Measurements from ENCODE around the gene RASGEF1B. TPM values are rescaled to one million over a fixed set of nuclear protein-coding genes. Genes with fewer than 3 reads are reported as not detected.

RASGEF1B gene
- total and polyA plus RNA-seq, 2 of the 13 experiments (the other 11 are each of a cell fraction or from before 2014, with no cell fraction given) = 0.04 TPM

GRCh38 chr4:81454499-81454898 is 17.2 kb downstream of the RASGEF1B start (continued):
- TF ChIP-seq NFIC (IDR thresholded peaks at IDR 0.05; ENCODE audit: low read length) = no peak
- no peak for TF ChIP-seq ZNF318 (CRISPR knock-in tag; IDR thresholded peaks at IDR 0.05)

DNA sequence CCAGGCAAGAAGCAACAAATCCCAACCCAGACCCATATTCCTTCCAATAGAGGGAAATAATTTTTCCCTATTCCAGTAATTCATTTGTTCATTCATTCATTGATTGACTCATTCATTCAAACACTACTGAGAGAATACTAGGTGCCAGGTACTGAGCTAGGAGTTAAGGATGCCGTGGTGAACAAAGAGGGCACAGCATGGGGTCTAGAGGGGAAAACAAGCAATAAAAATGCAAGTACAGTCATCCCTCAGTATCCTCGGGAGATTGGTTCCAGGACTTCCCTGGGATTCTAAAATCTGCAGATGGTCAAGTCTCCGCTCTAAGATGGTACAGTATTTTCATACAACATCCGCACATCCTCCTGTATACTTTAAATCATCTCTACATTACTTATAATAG is 18.7 kb downstream of the RASGEF1B start:
- H3K9me3 ChIP-seq (ENCODE audit: low read length) = no peaks in the 10 kb centered on the region
- H3K4me2 ChIP-seq (ENCODE audit: low read depth, low read length) = no peak overlapping the region
- DNase-seq (ENCODE audit: low spot score) (no peak), ATAC-seq (no peak), FAIRE-seq (no peak)
- ChIA-PET CTCF (ENCODE audit: low intra/inter-chr PET ratio, low total read pairs) (no interaction called here), POLR2A (no interaction called here)
- H3K27ac ChIP-seq (ENCODE audit: extremely low read length, insufficient read depth, low read length) = no peak overlapping the region
- BruUV-seq (replicated peaks) = no TSS peak
- intact Hi-C loops (cut with micrococcal nuclease; ENCODE audit: unreplicated experiment) (no loop called here), in situ Hi-C loops (cut with HindIII; ENCODE audit: extremely low pct_ligation_motif_present, low pct_unique_long_range_greater_than_20kb) (no loop called here)
- no peaks in the 10 kb centered on the region for H3K4me1 ChIP-seq (ENCODE audit: insufficient read depth, low read length)
- no peaks in the 10 kb centered on the region for H3K79me2 ChIP-seq (ENCODE audit: insufficient read depth, low read length)
- no peaks in the 10 kb centered on the region for H3K36me3 ChIP-seq (replicated peaks in 1 of 2; ENCODE audit: control insufficient read depth in 1 of 2, insufficient read depth in 2 of 2, low read length in 2 of 2)
- H3K9ac ChIP-seq (ENCODE audit: insufficient read depth, low read depth, low read length) = no peak overlapping the region
- WGBS (ENCODE audit: low lambda C conversion rate) = 56% methylated on average over 4 of the region's 4 CpGs
- no peak overlapping the region for H2AFZ ChIP-seq (ENCODE audit: low read length)
- no peak overlapping the region for H3K4me3 ChIP-seq (replicated peaks in 1 of 3; ENCODE audit: insufficient read depth in 1 of 3, low read depth in 2 of 3, low read length in 3 of 3)
- no peaks in the 10 kb centered on the region; a peak in 1 of 5 replicates for H3K27me3 ChIP-seq (ENCODE audit: control insufficient read depth in 1 of 2, insufficient read depth in 2 of 2, low read length in 2 of 2)
- no peaks in the 10 kb centered on the region for H4K20me1 ChIP-seq (ENCODE audit: insufficient read depth, low read length)
- TF ChIP-seq SMARCC2 (IDR thresholded peaks at IDR 0.05) (no peak), MED13 (CRISPR knock-in tag; IDR thresholded peaks at IDR 0.05) (no peak), ZBTB38 (CRISPR knock-in tag; IDR thresholded peaks at IDR 0.05) (no peak), NFIB (CRISPR knock-in tag; IDR thresholded peaks at IDR 0.05; ENCODE audit: borderline replicate concordance) (no peak), NFIC (IDR thresholded peaks at IDR 0.05; ENCODE audit: low read length) (no peak), SKI (IDR thresholded peaks at IDR 0.05; ENCODE audit: partially characterized antibody) (no peak), YEATS4 (CRISPR knock-in tag; IDR thresholded peaks at IDR 0.05; ENCODE audit: borderline replicate concordance) (no peak), ZNF704 (CRISPR knock-in tag; IDR thresholded peaks at IDR 0.05; ENCODE audit: borderline replicate concordance) (no peak), GABPA (IDR thresholded peaks at IDR 0.05; ENCODE audit: low read depth, low read length) (no peak), GABPA (CRISPR knock-in tag; IDR thresholded peaks at IDR 0.05; ENCODE audit: low read depth) (no peak), PLRG1 (conservative IDR thresholded peaks at IDR 0.05) (no peak)
- TF ChIP-seq, protein P1, sequence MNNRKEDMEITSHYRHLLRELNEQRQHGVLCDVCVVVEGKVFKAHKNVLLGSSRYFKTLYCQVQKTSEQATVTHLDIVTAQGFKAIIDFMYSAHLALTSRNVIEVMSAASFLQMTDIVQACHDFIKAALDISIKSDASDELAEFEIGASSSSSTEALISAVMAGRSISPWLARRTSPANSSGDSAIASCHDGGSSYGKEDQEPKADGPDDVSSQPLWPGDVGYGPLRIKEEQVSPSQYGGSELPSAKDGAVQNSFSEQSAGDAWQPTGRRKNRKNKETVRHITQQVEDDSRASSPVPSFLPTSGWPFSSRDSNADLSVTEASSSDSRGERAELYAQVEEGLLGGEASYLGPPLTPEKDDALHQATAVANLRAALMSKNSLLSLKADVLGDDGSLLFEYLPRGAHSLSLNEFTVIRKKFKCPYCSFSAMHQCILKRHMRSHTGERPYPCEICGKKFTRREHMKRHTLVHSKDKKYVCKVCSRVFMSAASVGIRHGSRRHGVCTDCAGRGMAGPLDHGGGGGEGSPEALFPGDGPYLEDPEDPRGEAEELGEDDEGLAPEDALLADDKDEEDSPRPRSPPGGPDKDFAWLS (CRISPR knock-in tag; IDR thresholded peaks at IDR 0.05; ENCODE audit: borderline replicate concordance) = no peak

All from HepG2 (cell line).